ENCODE data around the gene XPO1.
"Not testable (repeated sequence)": the region's sequence is repeated elsewhere in the genome, so short reads cannot be mapped to it uniquely, and the experiment has no call there.

Gene XPO1, protein sequence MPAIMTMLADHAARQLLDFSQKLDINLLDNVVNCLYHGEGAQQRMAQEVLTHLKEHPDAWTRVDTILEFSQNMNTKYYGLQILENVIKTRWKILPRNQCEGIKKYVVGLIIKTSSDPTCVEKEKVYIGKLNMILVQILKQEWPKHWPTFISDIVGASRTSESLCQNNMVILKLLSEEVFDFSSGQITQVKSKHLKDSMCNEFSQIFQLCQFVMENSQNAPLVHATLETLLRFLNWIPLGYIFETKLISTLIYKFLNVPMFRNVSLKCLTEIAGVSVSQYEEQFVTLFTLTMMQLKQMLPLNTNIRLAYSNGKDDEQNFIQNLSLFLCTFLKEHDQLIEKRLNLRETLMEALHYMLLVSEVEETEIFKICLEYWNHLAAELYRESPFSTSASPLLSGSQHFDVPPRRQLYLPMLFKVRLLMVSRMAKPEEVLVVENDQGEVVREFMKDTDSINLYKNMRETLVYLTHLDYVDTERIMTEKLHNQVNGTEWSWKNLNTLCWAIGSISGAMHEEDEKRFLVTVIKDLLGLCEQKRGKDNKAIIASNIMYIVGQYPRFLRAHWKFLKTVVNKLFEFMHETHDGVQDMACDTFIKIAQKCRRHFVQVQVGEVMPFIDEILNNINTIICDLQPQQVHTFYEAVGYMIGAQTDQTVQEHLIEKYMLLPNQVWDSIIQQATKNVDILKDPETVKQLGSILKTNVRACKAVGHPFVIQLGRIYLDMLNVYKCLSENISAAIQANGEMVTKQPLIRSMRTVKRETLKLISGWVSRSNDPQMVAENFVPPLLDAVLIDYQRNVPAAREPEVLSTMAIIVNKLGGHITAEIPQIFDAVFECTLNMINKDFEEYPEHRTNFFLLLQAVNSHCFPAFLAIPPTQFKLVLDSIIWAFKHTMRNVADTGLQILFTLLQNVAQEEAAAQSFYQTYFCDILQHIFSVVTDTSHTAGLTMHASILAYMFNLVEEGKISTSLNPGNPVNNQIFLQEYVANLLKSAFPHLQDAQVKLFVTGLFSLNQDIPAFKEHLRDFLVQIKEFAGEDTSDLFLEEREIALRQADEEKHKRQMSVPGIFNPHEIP (N-terminal part only)

DNA sequence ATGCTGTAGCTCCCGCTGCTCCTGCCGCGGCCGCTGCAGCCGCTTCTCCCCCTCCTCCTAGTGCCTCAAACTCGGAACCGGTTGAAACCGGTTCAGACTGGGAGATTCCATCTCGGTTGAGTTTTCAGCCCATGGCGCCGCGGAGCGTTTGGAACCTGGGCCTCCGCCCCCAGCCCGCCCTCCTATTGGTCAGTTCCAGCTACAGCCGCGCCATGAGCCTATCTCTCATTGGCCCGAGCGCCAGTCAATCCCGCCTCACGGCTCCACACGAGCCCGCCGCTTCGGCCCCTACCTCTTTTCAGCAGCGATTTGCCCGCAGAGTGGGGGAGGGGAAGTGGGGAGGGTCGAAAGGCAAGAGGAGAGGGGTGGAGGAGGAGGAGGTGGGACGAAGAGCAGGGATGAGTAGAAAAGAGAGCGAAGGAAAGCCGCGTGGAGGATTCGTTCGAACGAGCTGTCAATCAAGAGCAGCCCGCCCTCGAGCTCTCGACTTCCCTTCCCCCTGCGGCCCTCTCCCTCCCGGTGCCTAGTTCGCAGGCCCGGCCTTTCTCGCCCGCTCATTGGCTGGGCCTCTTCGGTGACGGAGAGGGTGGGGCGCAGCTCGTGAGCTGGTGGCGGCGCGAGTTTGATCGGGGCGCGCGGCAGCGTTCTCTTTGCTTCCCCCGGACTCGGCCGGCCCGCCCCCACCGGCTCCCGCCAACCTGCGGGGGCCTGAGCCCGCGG is at the start of gene XPO1:
XPO1 (minus strand) TSS at position 157 of the 720 bp plus-strand sequence. CDS start 4,459 bp downstream, outside the sequence.
- peak; percentile 85 to 87 for ATAC-seq (replicated peaks)
- H3K4me1 Mint-ChIP-seq, result peaks cover 10 to 29% of the 10 kb centered on the region in 2 donors
- peak; percentile 100 for DNase-seq
- H3K27me3 Mint-ChIP-seq, result no peaks in the 10 kb centered on the region
- no peaks in the 10 kb centered on the region for H3K9me3 Mint-ChIP-seq
- H3K36me3 Mint-ChIP-seq, result peaks cover 11 to 19% of the 10 kb centered on the region in 2 donors
- H3K27ac Mint-ChIP-seq, result peak within 1 kb of the TSS; percentile 100
- H3K4me3 Mint-ChIP-seq, result peak within 1 kb of the TSS; percentile 91 to 98

- H3K36me3 Mint-ChIP-seq; H3K4me3 Mint-ChIP-seq; H3K27me3 Mint-ChIP-seq; H3K27ac Mint-ChIP-seq; DNase-seq; ATAC-seq (replicated peaks); H3K4me1 Mint-ChIP-seq; H3K9me3 Mint-ChIP-seq: not testable (repeated sequence)
Observed at GRCh38 chr2:61586928-61587327, 48.8 kb upstream of the XPO1 start.

- peak overlapping the region; percentile 25 to 49 for H3K4me3 Mint-ChIP-seq
- no peaks in the 10 kb centered on the region for H3K9me3 Mint-ChIP-seq
- no peak for DNase-seq
- no peak overlapping the region for H3K27ac Mint-ChIP-seq
- H3K4me1 Mint-ChIP-seq, result peaks cover 8 to 9% of the 10 kb centered on the region in 2 donors
- H3K36me3 Mint-ChIP-seq, result no peaks in the 10 kb centered on the region
- no peaks in the 10 kb centered on the region for H3K27me3 Mint-ChIP-seq
- ATAC-seq (replicated peaks), result peak; percentile 61 to 89
Observed at GRCh38 chr2:61585383-61585782, 47.2 kb upstream of the XPO1 start.

GRCh38 chr2:61584368-61584767 is 46.2 kb upstream of the XPO1 start:
- not testable (repeated sequence) for ATAC-seq (replicated peaks); H3K27ac Mint-ChIP-seq; H3K36me3 Mint-ChIP-seq

DNA sequence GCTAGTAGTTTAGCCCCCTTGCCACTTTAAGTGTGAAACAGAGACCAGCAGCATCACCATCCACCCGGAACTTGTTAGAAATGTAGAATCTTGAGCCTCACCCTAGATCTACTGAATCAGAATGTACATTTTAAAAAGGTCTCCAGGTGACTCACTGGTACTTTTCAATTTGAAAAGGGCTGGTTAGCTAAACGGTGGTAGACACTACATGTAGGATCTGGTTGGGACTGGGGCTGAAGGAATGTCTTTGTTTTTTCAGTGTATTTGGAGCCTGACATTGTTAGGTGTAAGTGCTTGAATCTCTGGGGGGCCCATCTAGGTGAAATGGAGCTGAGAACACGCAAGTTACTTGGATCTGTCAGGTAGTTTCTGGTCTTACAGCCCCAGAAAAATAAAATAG is 44.0 kb upstream of the XPO1 start:
- ATAC-seq (replicated peaks) (no peak), DNase-seq (no peak)
- H3K4me1 Mint-ChIP-seq, result peaks cover 6 to 8% of the 10 kb centered on the region in 2 donors
- no peak overlapping the region for H3K27ac Mint-ChIP-seq
- no peaks in the 10 kb centered on the region for H3K36me3 Mint-ChIP-seq
- H3K4me3 Mint-ChIP-seq, result no peak overlapping the region
- H3K27me3 Mint-ChIP-seq, result no peaks in the 10 kb centered on the region
- no peaks in the 10 kb centered on the region for H3K9me3 Mint-ChIP-seq

More at GRCh38 chr2:61584368-61584767, 46.2 kb upstream of the XPO1 start:
- not testable (repeated sequence) for H3K4me1 Mint-ChIP-seq, H3K4me3 Mint-ChIP-seq, H3K9me3 Mint-ChIP-seq, H3K27me3 Mint-ChIP-seq, DNase-seq

GRCh38 chr2:61581716-61582115 is 43.6 kb upstream of the XPO1 start:
- ATAC-seq (replicated peaks) (no peak), DNase-seq (no peak)
- H3K4me1 Mint-ChIP-seq, result peaks cover 6 to 8% of the 10 kb centered on the region in 2 donors
- no peak overlapping the region for H3K27ac Mint-ChIP-seq
- H3K36me3 Mint-ChIP-seq, result no peaks in the 10 kb centered on the region
- H3K9me3 Mint-ChIP-seq, result no peaks in the 10 kb centered on the region
- no peak overlapping the region for H3K4me3 Mint-ChIP-seq
- H3K27me3 Mint-ChIP-seq, result no peaks in the 10 kb centered on the region

DNA sequence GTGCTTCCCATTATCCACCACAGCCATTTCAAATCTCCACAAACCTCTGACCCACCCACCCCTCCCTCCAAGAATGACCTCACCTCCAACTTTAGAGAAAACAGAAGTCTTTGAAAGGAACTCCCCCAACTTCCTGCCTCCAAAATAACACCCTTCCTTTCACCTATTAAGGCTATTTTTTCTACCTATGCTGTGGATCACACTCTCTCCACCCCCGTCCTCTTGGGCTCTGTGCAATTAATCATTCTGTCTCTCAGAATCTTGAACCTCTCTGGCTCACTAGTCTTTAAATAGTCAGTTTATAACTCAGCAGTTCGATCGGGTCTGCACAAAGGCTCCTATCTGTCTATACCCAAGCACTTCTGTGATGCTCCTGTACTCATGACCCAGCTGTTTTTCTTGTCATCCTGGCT is 37.3 kb upstream of the XPO1 start:
- peak; percentile 33 to 36 for ATAC-seq (replicated peaks)
- DNase-seq, result no peak
- Mint-ChIP-seq H3K4me1 (peaks cover 4 to 12% of the 10 kb centered on the region in 2 donors), H3K27me3 (no peaks in the 10 kb centered on the region), H3K27ac (peak overlapping the region; percentile 1), H3K4me3 (no peak overlapping the region), H3K36me3 (no peaks in the 10 kb centered on the region), H3K9me3 (no peaks in the 10 kb centered on the region)

DNA sequence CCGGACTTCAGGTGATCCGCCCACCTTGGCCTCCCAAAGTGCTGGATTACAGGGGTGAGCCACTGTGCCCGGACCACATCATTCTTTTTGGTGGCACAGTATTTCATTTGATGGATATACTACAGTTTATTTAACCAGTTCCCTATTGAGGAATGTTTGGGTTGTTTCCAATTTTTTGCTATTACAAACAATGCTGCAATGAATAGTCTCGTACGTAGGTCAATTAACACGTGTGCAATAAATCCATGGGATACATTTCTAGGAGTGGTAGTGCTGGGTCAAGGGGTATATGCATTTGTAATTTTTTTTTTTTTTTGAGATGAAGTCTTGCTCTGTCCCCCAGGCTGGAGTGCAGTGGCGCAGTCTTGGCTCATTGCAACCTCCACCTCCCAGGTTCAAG is 28.4 kb upstream of the XPO1 start:
- Mint-ChIP-seq H3K27me3 (no peaks in the 10 kb centered on the region), H3K9me3 (no peaks in the 10 kb centered on the region), H3K4me3 (no peak overlapping the region), H3K36me3 (no peaks in the 10 kb centered on the region), H3K27ac (no peak overlapping the region), H3K4me1 (no peaks in the 10 kb centered on the region)
- ATAC-seq (replicated peaks) (no peak), DNase-seq (no peak)

DNA sequence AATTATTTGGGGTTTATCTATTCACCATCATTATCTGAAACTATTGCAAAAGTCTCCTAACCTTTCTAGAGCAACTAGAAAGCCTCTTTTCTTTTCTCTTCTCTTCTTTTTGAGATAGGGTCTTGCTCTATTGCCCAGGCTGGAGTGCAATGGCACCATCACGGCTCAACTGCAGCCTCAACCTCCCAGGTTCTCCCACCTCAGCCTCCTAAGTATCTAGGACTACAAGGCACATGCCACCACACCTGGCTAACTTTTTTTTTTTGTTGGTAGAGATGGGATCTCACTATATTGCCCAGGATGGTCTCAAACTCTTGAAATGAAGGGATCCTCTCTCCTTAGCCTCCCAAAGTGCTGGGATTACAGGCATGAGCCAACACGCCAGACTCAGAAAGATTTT is 24.5 kb upstream of the XPO1 start:
- H3K27ac Mint-ChIP-seq, result no peak overlapping the region
- H3K36me3 Mint-ChIP-seq, result no peaks in the 10 kb centered on the region
- no peaks in the 10 kb centered on the region for H3K9me3 Mint-ChIP-seq
- H3K27me3 Mint-ChIP-seq, result no peaks in the 10 kb centered on the region
- H3K4me3 Mint-ChIP-seq, result no peak overlapping the region
- no peak for DNase-seq
- H3K4me1 Mint-ChIP-seq, result no peaks in the 10 kb centered on the region
- no peak for ATAC-seq (replicated peaks)

- ATAC-seq (replicated peaks), result no peak
- Mint-ChIP-seq H3K27ac (no peak overlapping the region), H3K27me3 (no peaks in the 10 kb centered on the region), H3K9me3 (no peaks in the 10 kb centered on the region), H3K4me3 (no peak overlapping the region), H3K4me1 (no peaks in the 10 kb centered on the region), H3K36me3 (no peaks in the 10 kb centered on the region)
- no peak for DNase-seq
Observed at GRCh38 chr2:61558160-61558559, 20.0 kb upstream of the XPO1 start.

- ATAC-seq (replicated peaks) (no peak), DNase-seq (no peak)
- H3K4me1 Mint-ChIP-seq, result no peaks in the 10 kb centered on the region
- no peaks in the 10 kb centered on the region for H3K9me3 Mint-ChIP-seq
- no peaks in the 10 kb centered on the region for H3K27me3 Mint-ChIP-seq
- no peak overlapping the region for H3K4me3 Mint-ChIP-seq
- H3K36me3 Mint-ChIP-seq, result no peaks in the 10 kb centered on the region
- H3K27ac Mint-ChIP-seq, result no peak overlapping the region
Observed at GRCh38 chr2:61557381-61557780, 19.2 kb upstream of the XPO1 start.

DNA sequence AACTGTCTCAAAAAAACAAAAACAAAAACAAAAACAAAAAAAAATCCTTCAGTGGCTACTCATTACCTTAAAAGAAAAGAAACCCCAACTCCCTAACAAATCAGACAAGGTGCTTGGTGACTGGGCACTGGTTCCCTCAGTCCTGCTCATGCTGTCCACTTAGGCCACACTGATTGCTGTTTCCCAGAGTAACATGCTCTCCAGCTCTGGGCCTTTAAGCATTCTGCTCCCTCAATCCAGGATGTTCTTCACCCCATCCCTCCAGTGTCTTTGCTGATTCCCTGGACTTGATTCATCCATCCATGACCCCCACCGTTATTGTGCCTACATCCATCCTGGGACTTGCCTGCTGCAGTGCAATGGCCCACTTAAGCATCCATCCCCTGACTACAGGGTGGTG is 16.4 kb upstream of the XPO1 start:
- peaks cover 0 to 5% of the 10 kb centered on the region in 2 donors for H3K27me3 Mint-ChIP-seq
- no peaks in the 10 kb centered on the region for H3K9me3 Mint-ChIP-seq
- DNase-seq (no peak), ATAC-seq (replicated peaks) (no peak)
- no peak overlapping the region for H3K27ac Mint-ChIP-seq
- no peaks in the 10 kb centered on the region for H3K36me3 Mint-ChIP-seq
- H3K4me3 Mint-ChIP-seq, result no peak overlapping the region
- no peaks in the 10 kb centered on the region for H3K4me1 Mint-ChIP-seq

DNA sequence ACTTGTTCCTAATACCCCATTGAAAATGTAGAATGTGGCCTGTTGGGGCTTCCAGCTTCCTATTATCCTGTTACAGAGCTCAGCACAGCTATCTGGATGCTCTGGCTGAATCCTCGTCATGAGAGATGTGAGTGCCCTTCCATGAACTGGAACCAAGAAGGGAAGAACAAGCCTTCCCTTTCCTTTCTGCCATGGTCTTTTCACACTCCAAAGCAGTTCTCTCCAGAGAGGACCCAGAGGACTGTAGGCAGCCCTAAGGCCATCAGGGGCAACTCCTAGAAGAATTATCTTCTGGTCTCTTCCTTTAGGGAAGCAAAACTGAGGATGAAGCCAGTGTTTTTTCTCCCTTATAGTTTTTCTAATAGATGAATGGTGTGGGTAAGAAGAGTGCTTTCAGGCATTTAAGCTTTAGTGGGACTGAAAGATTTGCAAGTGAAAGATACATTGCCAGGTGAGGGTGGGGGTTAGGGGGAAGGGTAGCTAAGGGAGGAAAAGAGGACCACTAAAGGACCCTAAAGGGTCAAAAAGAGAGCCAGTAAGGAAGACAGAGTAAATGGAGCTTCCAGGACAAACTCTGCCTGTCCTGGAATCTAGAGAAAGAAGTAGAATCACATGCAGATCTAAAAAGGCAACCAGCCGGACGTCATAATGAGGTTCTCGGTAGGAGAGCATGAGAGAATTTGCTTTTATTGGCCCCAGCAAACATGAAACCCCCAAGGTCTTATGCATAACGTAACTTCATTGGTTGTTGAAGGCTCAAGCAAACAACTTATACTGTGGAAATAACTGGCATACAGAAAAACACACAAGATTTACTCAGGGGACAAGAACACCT is 12.4 kb upstream of the XPO1 start:
- Mint-ChIP-seq H3K27ac (no peak overlapping the region), H3K4me3 (no peak overlapping the region), H3K4me1 (no peaks in the 10 kb centered on the region), H3K27me3 (peaks cover 0 to 5% of the 10 kb centered on the region in 2 donors), H3K9me3 (no peaks in the 10 kb centered on the region), H3K36me3 (no peaks in the 10 kb centered on the region)
- ATAC-seq (replicated peaks) (no peak), DNase-seq (no peak)
